Measurements from ENCODE around the gene GJB3. TPM values are rescaled to one million over a fixed set of nuclear protein-coding genes. Genes with fewer than 3 reads are reported as not detected.

Gene GJB3
- polyA plus RNA-seq, 2 of the 4 experiments (the other 2 are of a cell fraction), result 0.50 to 0.76 TPM

- Histone ChIP-seq H3K4me3 (no peak overlapping the region), H3K27ac (no peak overlapping the region), H3K4me1 (no peaks in the 10 kb centered on the region), H3K4me2 (no peak overlapping the region), H3K9me3 (no peaks in the 10 kb centered on the region)
- no peak for TF ChIP-seq RAD21 (conservative IDR thresholded peaks at IDR 0.05 in 1 of 2, IDR thresholded peaks at IDR 0.05 in 1 of 2)
- TF ChIP-seq ZSCAN20 (CRISPR knock-in tag; IDR thresholded peaks at IDR 0.05), result no peak
- no peak for TF ChIP-seq HOXB5 (CRISPR knock-in tag; IDR thresholded peaks at IDR 0.05)
- TF ChIP-seq CBX8 (IDR thresholded peaks at IDR 0.05), result no peak
- TF ChIP-seq KDM1A (IDR thresholded peaks at IDR 0.05; ENCODE audit: low read depth), result no peak
- no peak for TF ChIP-seq BHLHE40 (IDR thresholded peaks at IDR 0.05; ENCODE audit: low read depth, low read length)
- TF ChIP-seq HMGXB4 (CRISPR knock-in tag; IDR thresholded peaks at IDR 0.05; ENCODE audit: borderline replicate concordance), result no peak
- TF ChIP-seq CTCF (IDR thresholded peaks at IDR 0.05), result no peak
- TF ChIP-seq CHD2 (IDR thresholded peaks at IDR 0.05; ENCODE audit: low read length, partially characterized antibody), result no peak
- DNase-seq (ENCODE audit: low read depth in 1 of 2, low spot score in 1 of 2) (no peak), FAIRE-seq (no peak), ATAC-seq (no peak)
- 80% methylated on average over 2 of the region's 6 CpGs for WGBS (ENCODE audit: missing lambda C conversion rate)
- POLR2A ChIA-PET, result no interaction called here
- CTCF ChIA-PET, result interaction anchor here (1.2 to 2.3 kb wide), 3 partner anchors 11 to 35 kb away, joined by 3 to 11 read pairs (median 4); no protein-coding TSS in a partner anchor
Measured at GRCh38 chr1:34831721-34832246, 50.8 kb downstream of the GJB3 start.

DNA sequence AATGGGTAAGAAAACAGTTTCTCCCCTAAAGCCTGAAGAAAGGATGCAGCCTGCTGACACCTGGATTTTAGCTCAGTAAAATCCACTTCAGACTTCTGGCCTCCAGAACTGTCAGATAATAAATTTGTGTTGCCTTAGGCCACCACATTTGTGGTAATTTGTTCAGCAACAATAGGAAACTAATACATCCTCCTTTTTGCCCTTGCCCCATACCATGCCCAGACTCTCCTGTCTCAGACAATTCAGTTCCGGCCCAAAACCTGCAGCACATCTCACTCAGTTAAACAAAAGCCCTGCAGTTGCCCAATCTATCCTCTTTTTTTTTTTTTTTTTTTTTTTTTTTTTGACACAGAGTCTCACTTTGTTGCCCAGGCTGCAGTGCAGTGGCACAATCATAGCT lies 52.7 kb downstream of the GJB3 start:
- H3K9me3 ChIP-seq, result no peaks in the 10 kb centered on the region
- ChIA-PET POLR2A (no interaction called here), CTCF (interaction anchor here (0.7 to 0.9 kb wide), 2 partner anchors 9 to 13 kb away, joined by 3 to 4 read pairs; no protein-coding TSS in a partner anchor)
- WGBS (ENCODE audit: missing lambda C conversion rate), result 95% methylated on average over 1 of the region's 1 CpG
- TF ChIP-seq FOXS1 (CRISPR knock-in tag; IDR thresholded peaks at IDR 0.05) (no peak), KDM1A (IDR thresholded peaks at IDR 0.05; ENCODE audit: low read depth) (no peak), CEBPB (IDR thresholded peaks at IDR 0.05) (no peak), CBX8 (IDR thresholded peaks at IDR 0.05) (no peak), ELK1 (IDR thresholded peaks at IDR 0.05; ENCODE audit: low read depth, low read length) (no peak), MYC (IDR thresholded peaks at IDR 0.05; ENCODE audit: borderline replicate concordance, low read length) (no peak), NR3C1 (IDR thresholded peaks at IDR 0.05) (no peak), HOXA7 (CRISPR knock-in tag; IDR thresholded peaks at IDR 0.05) (no peak)
- TF ChIP-seq, protein P1, sequence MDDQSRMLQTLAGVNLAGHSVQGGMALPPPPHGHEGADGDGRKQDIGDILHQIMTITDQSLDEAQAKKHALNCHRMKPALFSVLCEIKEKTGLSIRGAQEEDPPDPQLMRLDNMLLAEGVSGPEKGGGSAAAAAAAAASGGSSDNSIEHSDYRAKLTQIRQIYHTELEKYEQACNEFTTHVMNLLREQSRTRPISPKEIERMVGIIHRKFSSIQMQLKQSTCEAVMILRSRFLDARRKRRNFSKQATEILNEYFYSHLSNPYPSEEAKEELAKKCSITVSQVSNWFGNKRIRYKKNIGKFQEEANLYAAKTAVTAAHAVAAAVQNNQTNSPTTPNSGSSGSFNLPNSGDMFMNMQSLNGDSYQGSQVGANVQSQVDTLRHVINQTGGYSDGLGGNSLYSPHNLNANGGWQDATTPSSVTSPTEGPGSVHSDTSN (IDR thresholded peaks at IDR 0.05), result no peak
- TF ChIP-seq, protein P2, sequence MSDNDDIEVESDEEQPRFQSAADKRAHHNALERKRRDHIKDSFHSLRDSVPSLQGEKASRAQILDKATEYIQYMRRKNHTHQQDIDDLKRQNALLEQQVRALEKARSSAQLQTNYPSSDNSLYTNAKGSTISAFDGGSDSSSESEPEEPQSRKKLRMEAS (IDR thresholded peaks at IDR 0.05), result no peak
- FAIRE-seq, result no peak
- H3K4me2 ChIP-seq, result no peak overlapping the region
- no peaks in the 10 kb centered on the region for H3K4me1 ChIP-seq
- H3K4me3 ChIP-seq, result no peak overlapping the region
- DNase-seq (ENCODE audit: low read depth in 1 of 2, low spot score in 1 of 2), result no peak
- no peak overlapping the region for H3K27ac ChIP-seq
- ATAC-seq, result no peak

Other genes with a start within 250 kb of the GJB3 start
- gene GJB5, start 26.2 kb upstream of the GJB3 start, polyA plus RNA-seq (2011; rRNA removed), result 0.11 and 0.16 TPM in 2 replicates
- 0.09 to 0.15 TPM in 2 of 3 replicates, not detected in the other for gene GJB5, start 26.2 kb upstream of the GJB3 start, polyA plus RNA-seq (2017; fragmentation: RNase III; extraction: RNeasy Plus Mini Kit Qiagen cat#74134 plus additional on column Dnase treatment)
- gene GJB4, start 21.5 kb upstream of the GJB3 start, polyA plus RNA-seq (2011; rRNA removed), result 0.07 TPM in 1 of 2 replicates, not detected in the other
- 0.04 to 0.07 TPM in 2 of 3 replicates, not detected in the other for gene GJB4, start 21.5 kb upstream of the GJB3 start, polyA plus RNA-seq (2017; fragmentation: RNase III; extraction: RNeasy Plus Mini Kit Qiagen cat#74134 plus additional on column Dnase treatment)
- not detected in 2 replicates for gene GJA4, start 11.8 kb downstream of the GJB3 start, polyA plus RNA-seq (2011; rRNA removed)
- not detected in 3 replicates for gene GJA4, start 11.8 kb downstream of the GJB3 start, polyA plus RNA-seq (2017; fragmentation: RNase III; extraction: RNeasy Plus Mini Kit Qiagen cat#74134 plus additional on column Dnase treatment)
- 34.6 and 35.8 TPM in 2 replicates for gene SMIM12, start 78.5 kb downstream of the GJB3 start, polyA plus RNA-seq (2011; rRNA removed)
- gene SMIM12, start 78.5 kb downstream of the GJB3 start, polyA plus RNA-seq (2017; fragmentation: RNase III; extraction: RNeasy Plus Mini Kit Qiagen cat#74134 plus additional on column Dnase treatment), result 34.5 to 37.5 TPM (median 34.6 TPM) in 3 replicates
- gene DLGAP3, start 148.4 kb downstream of the GJB3 start, polyA plus RNA-seq (2011; rRNA removed), result 0.03 TPM in 1 of 2 replicates, not detected in the other
- gene DLGAP3, start 148.4 kb downstream of the GJB3 start, polyA plus RNA-seq (2017; fragmentation: RNase III; extraction: RNeasy Plus Mini Kit Qiagen cat#74134 plus additional on column Dnase treatment), result 0.04 to 0.07 TPM (median 0.05 TPM) in 3 replicates
- 27.2 and 31.8 TPM in 2 replicates for gene TMEM35B, start 204.1 kb downstream of the GJB3 start, polyA plus RNA-seq (2011; rRNA removed)
- gene TMEM35B, start 204.1 kb downstream of the GJB3 start, polyA plus RNA-seq (2017; fragmentation: RNase III; extraction: RNeasy Plus Mini Kit Qiagen cat#74134 plus additional on column Dnase treatment), result 12.6 to 16.8 TPM (median 13.3 TPM) in 3 replicates